ENCODE data around the gene CCDC186.

- TF ChIP-seq CTCF (IDR thresholded peaks at IDR 0.05; ENCODE audit: poor library complexity, severe bottlenecking) (no peak), POLR2AphosphoS5 (IDR thresholded peaks at IDR 0.05) (no peak), TAF1 (IDR thresholded peaks at IDR 0.05; ENCODE audit: low read depth) (no peak), REST (IDR thresholded peaks at IDR 0.05; ENCODE audit: borderline replicate concordance) (no peak), EZH2 (IDR thresholded peaks at IDR 0.05; ENCODE audit: borderline replicate concordance, insufficient read depth, low read length, poor library complexity, severe bottlenecking) (no peak)
These were observed 55.5 kb downstream of the CCDC186 start for GRCh38 chr10:114118514-114118913.
